ENCODE data around the gene STK25.
"Not testable (repeated sequence)": the region's sequence is repeated elsewhere in the genome, so short reads cannot be mapped to it uniquely, and the experiment has no call there.

Gene STK25

DNA sequence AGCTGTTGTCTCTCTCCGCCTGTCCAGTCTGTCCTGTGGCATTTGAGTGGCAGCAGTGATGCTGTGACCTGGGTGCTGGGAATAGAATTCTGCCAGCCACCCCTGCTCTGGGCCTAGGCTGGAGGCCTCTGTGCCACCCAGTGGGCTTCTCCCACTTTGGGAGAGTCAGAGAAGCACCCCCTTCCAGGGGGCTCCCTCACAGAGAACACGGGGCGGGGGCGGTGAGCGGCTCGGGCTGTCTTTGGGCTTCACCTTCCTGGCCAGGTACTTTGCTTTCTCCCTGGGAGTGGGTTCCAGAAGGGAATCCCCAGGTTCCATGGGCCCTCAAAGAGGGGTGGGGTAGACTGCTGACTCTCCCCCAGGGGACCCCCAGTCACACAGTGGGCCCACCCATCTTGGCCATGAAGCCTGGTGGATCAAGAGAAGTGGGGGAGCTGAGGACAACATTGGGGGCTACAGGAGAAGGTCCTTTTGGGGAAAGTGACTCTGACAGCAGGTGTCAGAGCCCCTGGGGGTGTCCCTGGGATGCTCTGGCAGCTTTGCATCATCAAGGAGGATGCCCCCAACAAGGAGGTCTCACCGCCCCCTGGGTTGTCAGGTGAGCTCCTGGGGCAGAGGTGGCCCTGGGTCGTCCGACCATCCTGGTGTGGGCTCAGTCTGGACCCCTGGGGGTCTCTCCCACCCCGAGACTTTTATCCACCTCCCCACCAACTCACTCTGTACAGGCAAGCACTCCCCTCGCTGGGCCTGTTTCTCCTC is 31.4 kb upstream of the STK25 start:
- no peak for DNase-seq

DNA sequence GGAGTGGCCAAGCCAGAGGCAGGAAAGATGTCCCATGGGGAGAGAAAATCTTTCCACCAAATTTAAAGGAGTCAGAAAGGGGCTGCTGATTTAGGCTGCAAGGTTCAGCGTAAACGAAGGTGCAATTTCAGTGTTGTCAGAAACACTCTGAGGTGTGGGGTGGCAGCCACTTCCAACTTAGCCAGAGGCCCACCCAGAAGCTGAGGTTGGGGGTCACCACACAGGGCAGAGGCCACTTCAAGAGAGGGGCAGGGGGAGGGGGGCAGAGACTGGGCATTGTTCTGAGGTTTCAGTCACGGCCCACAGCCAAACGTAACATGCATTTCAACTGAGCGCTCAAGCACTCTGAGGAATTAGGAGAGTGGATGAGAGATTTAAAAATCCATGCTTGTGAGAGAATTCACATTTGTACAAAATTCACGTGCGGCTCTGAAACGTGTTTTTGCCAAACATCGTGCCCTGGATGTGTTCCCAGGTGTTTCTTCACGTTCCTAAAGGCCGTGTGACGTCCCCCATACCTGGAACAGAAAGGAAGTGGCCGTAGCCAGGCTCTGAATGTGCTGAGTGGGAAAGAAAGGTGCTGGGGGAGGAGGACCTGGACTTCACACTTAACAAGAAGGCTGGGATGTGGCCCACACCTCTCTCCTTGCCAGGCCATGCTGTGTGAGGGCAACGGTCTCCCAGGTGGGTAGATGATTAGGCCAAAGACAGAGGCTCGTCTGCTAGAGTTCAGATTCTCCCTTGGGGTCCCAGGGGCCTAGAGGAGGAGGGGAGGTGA is 30.6 kb upstream of the STK25 start:
- DNase-seq: no peak

DNA sequence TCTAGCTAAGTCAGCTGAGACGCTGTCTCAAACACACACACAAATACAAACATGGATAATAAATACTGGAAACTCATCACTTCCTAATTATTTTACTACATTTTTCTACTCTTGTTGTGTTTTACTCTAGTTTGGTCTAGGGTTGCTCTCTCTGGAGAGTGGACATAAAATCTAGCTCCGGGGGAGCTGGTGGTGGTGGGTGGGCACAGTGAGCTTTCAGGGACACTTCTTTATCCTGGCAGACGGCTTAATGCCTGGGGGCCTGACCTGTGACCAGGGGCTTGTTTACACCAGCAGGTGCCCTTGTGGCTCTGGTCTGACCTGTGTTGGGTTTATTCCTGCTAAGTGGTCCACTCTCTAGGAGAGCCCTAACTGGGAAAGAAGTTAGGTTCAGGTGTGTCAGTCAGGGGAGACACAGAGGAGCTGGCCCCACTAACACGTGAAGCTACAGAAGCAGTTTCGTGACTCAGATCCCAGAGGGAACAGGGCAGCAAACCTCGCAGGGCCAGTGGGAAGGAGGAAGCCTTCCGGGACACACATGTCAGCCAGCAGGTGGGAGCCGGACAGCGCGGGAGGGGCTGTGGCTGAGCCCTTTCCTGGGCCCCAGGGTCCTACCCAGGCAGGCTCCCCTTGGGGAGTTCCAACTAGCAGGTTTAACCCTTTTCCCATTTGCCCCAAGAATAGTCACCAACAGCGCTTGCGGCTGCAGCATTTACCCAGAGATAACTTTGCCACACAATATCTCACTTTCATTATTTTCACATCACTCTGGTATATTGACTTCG is 27.7 kb upstream of the STK25 start:
- no peak for DNase-seq

DNA sequence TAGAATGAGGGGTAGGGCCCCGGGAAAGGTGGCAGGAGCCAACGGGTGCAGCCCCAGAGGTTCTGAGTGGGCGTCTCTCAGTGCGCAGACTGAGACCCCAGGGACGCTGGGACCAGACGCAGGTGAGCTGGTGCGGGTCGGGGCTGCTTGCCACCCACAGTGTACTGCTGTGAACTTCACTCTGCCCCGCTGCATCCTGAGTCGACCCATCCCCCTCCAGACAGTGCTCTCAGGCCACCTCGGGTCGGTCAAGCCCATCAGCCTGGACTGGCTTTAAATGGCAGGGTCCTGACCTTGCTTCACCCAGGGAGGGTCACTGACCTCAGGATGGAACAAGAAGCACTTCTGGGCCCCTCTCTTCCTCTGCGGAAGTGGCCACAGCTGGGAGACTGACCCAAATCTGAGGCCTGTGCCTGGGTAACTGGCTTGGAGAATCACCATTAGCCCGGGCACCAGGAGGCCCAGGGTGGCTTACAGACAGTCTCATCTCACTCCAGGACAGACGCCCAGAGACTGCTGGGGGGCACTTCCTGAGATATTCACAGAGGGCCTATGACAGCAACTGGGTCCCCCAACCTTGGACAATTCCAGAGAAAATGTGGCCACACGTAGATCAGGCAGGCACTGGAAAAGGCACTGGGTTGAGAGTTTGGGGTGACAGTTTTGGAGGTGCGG is 26.5 kb upstream of the STK25 start:
- DNase-seq: no peak

DNA sequence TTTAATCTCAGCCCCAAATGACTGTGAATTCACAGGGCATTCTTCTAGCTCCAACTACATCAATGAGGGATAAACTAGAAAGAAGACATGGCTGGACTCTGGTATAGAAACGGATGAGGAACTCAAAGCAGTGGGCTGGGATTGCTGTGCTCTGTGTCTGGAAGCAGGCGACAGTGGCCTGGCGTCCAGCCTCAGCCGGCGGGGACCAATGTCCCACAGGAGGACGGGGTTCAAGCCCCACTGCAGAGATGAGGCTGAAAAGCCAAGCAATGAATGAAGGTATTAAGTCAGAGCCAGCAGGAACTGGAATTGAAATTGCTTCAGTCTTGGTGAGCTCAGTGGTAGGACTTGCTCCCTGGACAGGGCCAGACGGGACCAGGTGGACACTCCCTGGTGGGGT is 25.9 kb upstream of the STK25 start:
- no peak for DNase-seq

DNA sequence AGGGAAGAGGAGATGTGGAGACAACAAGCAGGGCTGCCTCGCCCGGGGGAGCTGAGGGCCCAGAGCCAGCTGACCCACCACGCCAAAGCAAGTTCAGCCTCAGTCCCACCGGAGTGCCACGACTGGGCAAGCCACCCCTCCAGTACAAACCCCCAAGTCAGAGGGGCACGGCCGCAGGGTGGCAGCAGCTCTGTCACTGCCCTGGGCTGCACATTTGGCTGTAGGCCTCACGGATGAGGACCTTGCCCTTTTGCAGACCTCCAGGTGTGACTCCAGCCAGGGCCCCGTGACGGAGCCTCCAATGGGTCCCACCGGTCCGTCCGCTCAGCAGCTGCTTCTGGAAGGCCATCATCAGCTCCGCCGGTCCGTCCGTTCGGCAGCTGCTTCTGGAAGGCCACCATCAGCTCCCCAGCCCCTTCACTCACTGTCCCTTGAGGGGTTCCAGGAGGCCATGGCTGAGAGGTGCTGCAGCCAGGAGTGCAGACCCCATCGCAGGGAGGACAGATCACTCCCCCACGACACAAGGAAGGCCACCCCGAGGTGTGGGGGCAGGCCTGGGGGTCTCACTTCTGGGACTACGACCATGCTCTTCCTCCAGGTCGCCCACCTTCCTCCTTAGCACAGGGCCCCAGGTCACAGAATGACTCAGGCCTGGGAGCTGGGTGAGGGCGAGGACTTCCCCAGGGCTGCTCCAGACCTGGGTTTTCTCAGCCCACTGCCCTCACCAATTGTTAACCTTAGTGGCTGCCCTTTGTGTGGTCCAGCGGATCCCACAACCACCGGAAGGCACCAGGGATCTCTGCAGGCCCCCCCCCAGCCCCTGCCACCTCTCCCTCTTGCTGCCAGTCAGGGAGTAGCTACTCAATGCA is 24.6 kb upstream of the STK25 start:
- no peak for DNase-seq

DNA sequence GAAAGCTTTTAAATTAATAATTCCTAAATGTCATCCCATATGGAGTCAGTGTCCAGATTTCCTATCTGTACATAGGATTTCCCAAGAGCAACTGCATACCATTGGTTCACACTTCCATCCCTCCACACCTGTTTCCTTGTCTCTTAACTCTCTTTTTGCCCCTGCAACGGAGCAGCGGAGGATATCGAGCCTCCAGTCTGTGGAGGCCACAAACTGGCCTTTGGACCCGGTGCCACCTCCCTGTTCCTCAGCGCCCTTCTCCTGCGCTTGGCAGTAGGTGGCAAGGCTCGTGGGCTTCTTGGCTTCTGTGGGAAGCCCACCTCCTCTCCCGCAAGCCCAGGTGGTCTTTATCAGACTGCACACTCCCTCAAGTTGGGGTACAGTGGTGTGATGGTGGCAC is 23.8 kb upstream of the STK25 start:
- DNase-seq: no peak

DNA sequence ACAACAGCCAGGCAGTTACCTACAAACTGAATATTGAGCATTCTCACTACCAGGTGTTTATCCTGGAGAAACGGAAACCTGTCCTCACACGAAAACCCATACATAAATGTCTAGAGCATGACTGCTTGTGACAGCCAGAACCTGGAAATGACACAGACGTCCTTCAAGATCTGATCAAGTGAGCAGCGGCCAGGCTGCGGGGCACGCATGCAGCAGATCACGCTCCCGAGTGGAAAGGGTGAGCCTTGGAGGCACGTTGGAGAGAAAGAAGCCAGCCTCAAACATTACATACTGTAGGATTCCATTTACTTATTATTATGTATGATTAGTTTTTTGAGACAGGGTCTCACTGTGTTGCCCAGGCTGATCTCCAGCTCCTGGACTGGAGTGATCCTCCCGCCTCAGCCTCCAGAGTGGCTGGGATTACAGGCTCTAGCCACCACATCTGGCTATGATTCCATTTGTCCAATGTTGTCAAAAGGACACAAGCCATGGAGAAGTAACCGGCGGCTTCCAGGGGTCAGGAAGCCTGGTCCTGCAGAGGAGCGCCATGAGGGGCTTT is 22.9 kb upstream of the STK25 start:
- no peak for DNase-seq

DNA sequence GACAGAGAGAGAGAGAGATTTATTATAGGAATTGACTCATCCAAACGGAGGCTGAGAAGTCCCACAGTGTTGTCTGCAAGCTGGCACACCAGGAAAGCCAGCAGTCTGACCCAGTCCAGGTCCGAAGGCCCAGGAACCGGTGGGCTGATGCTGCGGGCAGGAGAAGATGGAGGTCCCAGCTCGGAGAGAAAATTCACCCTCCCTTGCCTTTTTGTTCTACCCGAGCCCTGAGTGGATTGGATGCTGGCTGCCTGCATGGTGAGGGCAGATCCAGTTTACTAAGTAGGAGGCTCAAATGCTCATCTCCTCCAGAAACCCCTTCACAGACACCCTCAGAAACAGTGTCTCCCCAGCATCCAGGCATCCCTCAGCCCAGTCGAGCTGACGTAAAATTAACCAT is 22.2 kb upstream of the STK25 start:
- DNase-seq: no peak

DNA sequence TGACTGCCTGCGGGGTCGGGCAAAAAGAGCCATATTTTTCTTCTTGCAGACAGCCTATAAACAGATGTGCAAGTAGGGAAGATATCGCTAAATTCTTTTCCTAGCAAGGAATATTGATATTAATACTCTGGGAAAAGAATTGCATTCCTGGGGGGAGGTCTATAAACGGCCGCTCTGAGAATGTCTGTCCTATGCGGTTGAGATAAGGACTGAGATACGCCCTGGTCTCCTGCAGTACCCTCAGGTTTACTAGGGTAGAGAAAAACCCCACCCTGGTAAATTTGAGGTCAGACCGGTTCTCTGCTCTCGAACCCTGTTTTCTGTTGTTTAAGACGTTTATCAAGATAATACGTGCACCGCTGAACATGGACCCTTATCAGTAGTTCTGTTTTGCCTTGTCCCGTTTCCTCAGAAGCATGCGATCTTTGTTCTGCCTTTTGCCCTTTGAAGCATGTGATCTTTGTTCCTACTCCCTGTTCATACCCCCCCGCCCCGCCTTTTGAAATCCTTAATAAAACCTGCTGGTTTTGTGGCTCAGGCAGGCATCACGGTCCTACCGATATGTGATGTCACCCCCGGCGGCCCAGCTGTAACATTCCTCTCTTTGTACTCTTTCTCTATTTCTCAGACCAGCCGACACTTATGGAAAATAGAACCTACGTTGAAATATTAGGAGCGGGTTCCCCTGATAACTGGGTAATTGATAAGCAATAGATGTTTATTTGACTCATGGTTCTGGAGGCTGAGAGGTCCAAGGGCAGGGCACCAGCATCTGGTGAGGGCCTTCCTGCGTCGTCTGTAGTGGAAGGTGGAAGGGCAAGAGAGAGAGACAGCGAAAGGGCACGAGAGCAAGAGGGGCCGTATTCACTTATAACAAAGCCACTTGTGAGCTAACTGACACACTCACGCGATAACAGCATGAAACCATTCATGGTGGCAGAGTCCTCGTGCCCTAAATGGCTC is 17.7 kb upstream of the STK25 start:
- not testable (repeated sequence) for DNase-seq

DNA sequence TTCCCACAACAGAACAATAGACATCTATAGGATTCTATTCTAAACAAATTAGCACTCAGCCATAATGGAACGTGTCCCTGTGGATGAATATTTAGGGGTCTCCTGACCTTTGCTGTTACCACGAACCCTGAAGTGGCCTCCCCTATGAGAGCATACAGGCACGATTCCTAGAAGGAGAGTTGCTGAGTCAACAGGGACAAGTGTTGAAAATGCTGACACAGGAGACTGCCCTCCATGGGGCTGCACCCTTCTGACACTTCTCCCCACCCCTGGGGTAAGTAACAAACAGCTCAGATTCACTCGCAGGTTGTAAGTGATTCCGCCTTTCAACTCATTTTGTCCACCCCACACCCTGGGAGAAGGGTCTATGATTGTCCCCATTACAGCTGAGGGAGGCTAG is 14.1 kb upstream of the STK25 start:
- DNase-seq: no peak

DNA sequence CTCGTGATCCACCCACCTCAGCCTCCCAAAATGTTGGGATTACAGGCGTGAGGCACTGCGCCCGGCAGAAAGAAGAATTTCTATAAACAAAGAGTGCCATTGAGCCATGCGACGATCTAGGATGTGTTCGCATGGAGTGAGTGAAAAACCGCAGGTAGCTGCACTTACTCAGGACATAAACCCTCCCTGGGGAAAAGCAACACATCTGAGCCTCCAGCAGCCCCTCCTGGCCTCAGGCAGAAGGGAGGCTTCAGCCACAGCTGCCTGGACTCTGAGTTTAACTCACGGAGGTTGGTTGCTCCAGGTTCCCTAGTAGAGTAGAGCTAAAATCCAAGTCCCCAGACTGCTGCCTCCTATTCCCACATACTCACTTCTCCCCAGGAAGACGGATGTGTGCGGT is 11.3 kb upstream of the STK25 start:
- DNase-seq: no peak

DNA sequence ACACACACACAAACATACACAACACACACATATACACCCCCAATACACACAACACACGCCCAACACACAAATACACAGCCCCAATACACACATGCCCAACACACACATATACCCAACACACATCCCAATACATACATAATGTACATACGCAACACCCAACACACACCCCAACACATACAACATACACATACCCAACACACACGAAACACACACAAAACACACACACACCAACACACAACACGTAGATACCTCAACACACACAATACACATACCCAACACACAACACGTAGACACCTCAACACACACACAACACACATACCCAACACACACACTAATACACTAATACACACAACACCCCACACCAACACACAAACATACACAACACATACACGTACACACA is 8.9 kb upstream of the STK25 start:
- DNase-seq: no peak

DNA sequence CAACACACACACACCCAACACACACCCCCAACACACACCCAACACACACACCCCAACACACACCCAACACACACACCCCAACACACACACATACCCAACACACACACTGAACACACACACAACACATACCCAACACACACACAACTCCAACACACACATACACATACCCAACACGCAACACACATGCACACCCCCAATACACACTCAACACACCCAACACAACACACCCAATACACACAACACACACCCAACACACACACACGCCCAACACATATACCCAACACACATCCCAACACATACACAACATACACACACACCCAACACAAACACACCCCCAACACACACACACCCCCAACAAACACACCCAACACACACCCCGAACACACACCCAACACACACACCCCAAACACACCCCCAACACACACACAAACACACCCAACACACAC is 8.2 kb upstream of the STK25 start:
- no peak for DNase-seq

DNA sequence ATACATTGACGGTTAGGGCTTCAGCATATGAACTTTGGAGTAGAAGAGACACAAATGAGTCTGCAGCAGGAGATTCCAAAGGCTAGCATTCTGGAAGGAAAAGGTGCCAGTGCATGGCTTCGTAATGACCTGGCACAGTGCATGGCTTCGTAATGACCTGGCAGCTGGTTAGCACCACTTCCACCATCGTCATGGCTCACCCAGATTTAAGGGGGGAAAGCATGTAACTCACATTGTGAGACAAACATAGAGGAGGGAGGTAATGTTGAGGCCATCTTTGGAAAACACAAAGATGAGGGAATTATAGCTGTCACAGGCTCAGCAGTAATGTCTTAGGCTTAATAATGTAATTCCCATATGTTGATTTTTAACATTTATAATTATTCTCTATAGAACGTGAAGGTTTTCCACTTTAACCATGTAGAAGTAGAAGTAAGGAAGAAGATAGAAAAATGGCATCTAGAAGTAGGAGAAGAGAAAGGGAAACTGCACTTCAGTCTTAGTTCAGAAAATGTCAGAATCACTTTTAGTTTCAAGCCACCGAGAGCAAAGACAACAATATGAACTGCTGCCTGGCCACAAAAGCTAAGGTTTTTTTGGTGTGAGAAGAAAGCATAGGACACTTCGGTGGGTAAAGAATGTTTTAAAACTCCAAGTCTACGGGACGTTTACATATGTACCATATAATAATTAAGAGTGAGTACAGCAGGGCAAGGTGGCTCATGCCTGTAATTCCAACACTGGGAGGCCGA is 6.8 kb upstream of the STK25 start:
- no peak for DNase-seq

DNA sequence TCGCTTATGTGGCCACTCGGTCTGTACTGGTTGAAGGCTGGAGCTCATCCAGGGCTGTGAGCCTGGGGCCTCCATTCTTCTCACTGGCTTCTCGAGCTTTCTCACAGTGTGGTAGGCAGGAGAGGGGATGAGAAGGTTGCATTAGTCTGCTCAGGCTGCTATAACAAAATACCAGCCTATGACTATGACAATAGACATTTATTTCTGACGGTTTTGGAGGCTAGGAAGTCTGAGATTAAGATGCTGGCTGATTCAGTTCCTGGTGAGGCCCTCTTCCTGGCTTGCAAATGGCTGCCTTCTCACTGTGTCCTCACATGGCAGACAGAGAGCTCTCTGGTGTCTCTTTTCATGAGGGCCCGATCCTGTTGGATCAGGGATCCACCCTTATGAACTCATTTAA is 6.2 kb upstream of the STK25 start:
- DNase-seq: no peak

DNA sequence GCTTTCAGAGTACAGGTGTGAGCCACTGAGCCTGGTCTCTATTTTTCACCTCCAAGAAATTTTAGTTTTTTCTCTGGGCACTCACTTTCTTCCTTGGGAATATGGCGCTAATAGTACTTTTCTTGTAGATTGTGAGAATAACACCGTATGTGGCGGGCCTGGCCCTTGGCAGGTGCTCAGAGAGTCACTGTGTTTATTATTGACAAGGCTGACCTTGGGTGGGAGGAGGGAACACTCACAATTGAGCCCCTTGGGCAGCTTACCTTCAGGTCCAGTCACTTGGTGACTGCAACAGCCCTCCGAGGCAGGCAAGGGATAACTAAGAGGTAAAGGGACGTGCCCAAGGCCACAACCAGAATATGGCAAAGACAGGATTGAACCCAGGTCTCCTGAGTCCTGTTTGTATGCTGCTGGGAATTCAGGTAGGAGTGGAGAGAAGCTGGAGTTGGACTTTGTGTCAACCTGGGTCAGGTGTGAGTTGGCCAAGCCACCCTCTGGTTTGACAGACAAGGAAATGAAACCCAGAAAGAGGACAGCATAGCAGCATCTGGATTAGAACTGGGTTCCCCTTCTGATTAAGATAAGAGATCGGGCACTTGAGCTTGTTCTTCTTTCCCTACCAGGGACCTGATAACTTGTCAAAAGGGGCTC is 2.8 kb upstream of the STK25 start:
- no peak for DNase-seq

DNA sequence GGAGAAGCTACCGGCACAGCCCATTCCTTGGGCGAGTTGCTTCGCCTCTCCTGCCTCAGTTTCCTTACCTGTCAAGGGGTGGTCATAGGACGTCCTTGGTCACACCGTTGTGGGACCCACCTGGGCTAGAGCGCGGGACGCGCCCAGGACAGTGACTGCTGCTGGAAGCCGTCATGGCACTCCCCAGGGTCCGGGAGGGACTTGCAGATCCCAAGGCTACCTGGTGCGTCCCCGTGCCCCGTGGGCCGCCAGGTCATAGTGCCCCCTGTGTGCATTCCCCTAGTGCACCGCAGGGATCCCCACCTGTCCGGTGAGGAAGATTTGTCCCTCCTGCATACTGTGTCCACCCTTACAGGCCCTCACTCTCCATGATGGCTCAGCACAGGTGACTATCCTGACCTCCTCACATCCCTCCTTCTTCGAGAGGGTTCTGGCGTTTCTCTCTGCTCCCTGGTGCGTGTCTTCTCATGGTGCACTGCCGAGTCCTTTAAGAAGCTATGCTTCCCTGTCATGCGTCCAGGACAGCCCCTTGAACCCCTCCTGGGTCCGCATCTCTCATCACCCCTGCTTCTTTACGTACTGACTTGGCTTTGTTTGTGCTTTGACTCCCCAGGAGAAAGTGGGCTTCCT is 886 bp upstream of the STK25 start:
- no peak for DNase-seq

All from activated T-cell treated with anti-CD3 and anti-CD28 coated beads, Interleukin-2, amount 50 U/mL, for 1 hour (primary cell).